Measurements from ENCODE around the gene TUBB1. TPM values are rescaled to one million over a fixed set of nuclear protein-coding genes. Genes with fewer than 3 reads are reported as not detected.
A peak's percentile ranks its signal among the peaks of the same experiment; 100 is the strongest.

TUBB1 gene
- total and polyA plus RNA-seq, 11 donors: 0.07 to 0.64 (median 0.22) TPM; not detected in 1

- H3K27me3 ChIP-seq: peaks cover 0 to under 1% (median 0%) of the 10 kb centered on the region in 9 donors
- no peak for TF ChIP-seq POLR2A (IDR thresholded peaks at IDR 0.05)
- TF ChIP-seq, protein P1, sequence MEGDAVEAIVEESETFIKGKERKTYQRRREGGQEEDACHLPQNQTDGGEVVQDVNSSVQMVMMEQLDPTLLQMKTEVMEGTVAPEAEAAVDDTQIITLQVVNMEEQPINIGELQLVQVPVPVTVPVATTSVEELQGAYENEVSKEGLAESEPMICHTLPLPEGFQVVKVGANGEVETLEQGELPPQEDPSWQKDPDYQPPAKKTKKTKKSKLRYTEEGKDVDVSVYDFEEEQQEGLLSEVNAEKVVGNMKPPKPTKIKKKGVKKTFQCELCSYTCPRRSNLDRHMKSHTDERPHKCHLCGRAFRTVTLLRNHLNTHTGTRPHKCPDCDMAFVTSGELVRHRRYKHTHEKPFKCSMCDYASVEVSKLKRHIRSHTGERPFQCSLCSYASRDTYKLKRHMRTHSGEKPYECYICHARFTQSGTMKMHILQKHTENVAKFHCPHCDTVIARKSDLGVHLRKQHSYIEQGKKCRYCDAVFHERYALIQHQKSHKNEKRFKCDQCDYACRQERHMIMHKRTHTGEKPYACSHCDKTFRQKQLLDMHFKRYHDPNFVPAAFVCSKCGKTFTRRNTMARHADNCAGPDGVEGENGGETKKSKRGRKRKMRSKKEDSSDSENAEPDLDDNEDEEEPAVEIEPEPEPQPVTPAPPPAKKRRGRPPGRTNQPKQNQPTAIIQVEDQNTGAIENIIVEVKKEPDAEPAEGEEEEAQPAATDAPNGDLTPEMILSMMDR (IDR thresholded peaks at IDR 0.05): no peak
- H3K4me1 ChIP-seq: peaks cover 9 to 46% (median 27%) of the 10 kb centered on the region in 12 donors
- peaks cover 0 to 8% (median 0%) of the 10 kb centered on the region in 9 donors for H3K36me3 ChIP-seq
- WGBS, 4 donors: 82 to 93% (median 87%) methylated on average over 3 of the region's 3 CpGs
- no peak overlapping the region for H3K4me3 ChIP-seq
- ATAC-seq: no peak
- peak overlapping the region in 2 of 12 donors; percentile 79 to 87 for H3K27ac ChIP-seq
- no peak for DNase-seq
- no peaks in the 10 kb centered on the region for H3K9me3 ChIP-seq
- intact Hi-C loops (cut with DNase I): loop anchor here in 5 of 10 donors (5.0 to 10.0 kb wide), 3 partner anchors 152 to 169 kb away; no protein-coding TSS in a partner anchor
Observed at GRCh38 chr20:59044295-59044694, 25.1 kb downstream of the TUBB1 start.

DNA sequence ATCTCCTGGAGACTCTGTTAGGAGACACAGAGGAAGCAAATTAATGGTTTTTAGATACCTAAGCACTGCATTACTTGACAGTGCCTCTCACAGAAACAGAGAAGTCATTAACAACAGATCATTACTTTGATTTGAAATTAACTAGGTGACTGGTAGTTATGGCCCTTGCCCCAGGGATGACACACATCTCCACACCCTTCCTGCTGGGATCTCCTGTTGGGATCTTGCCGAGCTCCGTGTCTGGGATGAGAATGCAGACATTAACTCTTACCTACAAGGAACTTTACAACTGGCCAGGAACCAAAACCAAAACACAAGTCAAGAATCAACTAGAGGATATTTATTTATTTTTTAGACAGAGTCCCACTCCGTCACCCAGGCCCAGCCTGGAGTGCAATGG, 25.6 kb downstream of the TUBB1 start:
- H3K36me3 ChIP-seq: peaks cover 0 to 8% (median 0%) of the 10 kb centered on the region in 9 donors
- H3K4me1 ChIP-seq: peaks cover 9 to 41% (median 24%) of the 10 kb centered on the region in 12 donors
- no peak for TF ChIP-seq POLR2A (IDR thresholded peaks at IDR 0.05)
- TF ChIP-seq, protein P1 (IDR thresholded peaks at IDR 0.05): no peak
- intact Hi-C loops (cut with DNase I): loop anchor here in 5 of 10 donors (5.0 to 10.0 kb wide), 3 partner anchors 152 to 170 kb away; no protein-coding TSS in a partner anchor
- ATAC-seq (no peak), DNase-seq (no peak)
- WGBS, 4 donors: 60 to 84% (median 71%) methylated on average over 3 of the region's 3 CpGs
- H3K9me3 ChIP-seq: no peaks in the 10 kb centered on the region
- no peak overlapping the region for H3K27ac ChIP-seq
- H3K4me3 ChIP-seq: no peak overlapping the region
- H3K27me3 ChIP-seq: peaks cover 0 to 4% (median 0%) of the 10 kb centered on the region in 9 donors

DNA sequence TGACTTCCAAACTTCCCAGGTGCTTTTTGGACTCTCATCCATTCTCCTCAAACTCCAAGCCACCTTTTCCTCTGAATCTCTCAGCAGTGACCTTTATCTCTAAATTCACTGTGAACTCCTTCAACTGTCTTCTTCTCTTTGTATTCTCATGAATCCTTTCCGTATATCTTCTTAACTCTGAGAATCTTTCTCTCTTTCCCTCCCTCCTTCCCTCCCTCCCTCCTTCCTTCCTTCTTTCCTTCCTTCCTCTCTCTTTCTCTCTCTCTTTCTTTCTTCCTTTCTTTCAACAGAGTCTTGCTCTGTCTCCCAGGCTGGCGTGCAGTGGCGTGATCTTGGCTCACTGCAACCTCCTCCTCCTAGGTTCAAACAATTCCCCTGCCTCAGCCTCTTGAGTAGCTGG, 27.6 kb downstream of the TUBB1 start:
- DNase-seq: no peak
- Histone ChIP-seq H3K27me3 (peaks cover 0 to 18% (median 0%) of the 10 kb centered on the region in 9 donors), H3K4me3 (no peak overlapping the region), H3K27ac (no peak overlapping the region), H3K4me1 (peaks cover 1 to 21% (median 8%) of the 10 kb centered on the region in 12 donors), H3K36me3 (no peaks in the 10 kb centered on the region), H3K9me3 (no peaks in the 10 kb centered on the region)
- WGBS, 4 donors: 89 to 94% (median 92%) methylated on average over 3 of the region's 3 CpGs
- intact Hi-C loops (cut with DNase I): loop anchor here in 1 of 10 donors (10.0 kb wide), 1 partner anchor 172 kb away; no protein-coding TSS in a partner anchor
- TF ChIP-seq POLR2A (IDR thresholded peaks at IDR 0.05): no peak
- TF ChIP-seq, protein P1 (IDR thresholded peaks at IDR 0.05): no peak
- no peak for ATAC-seq

- H3K27me3 ChIP-seq: peaks cover 0 to 18% (median 0%) of the 10 kb centered on the region in 9 donors
- H3K36me3 ChIP-seq: no peaks in the 10 kb centered on the region
- 84 to 87% (median 86%) methylated on average over 5 of the region's 5 CpGs for WGBS, 4 donors
- TF ChIP-seq, protein P1 (IDR thresholded peaks at IDR 0.05): no peak
- TF ChIP-seq POLR2A (IDR thresholded peaks at IDR 0.05): no peak
- intact Hi-C loops (cut with DNase I): loop anchor here in 1 of 10 donors (10.0 kb wide), 1 partner anchor 173 kb away; no protein-coding TSS in a partner anchor
- ATAC-seq: no peak
- peaks cover 0 to 17% (median 5%) of the 10 kb centered on the region in 12 donors for H3K4me1 ChIP-seq
- H3K27ac ChIP-seq: no peak overlapping the region
- DNase-seq: no peak
- H3K9me3 ChIP-seq: no peaks in the 10 kb centered on the region
- no peak overlapping the region for H3K4me3 ChIP-seq
Observed at GRCh38 chr20:59047938-59048680, 28.9 kb downstream of the TUBB1 start.
